Right renal pelvis (tissue), 4 donors: Measurements from ENCODE around the gene ZCCHC14. TPM values are rescaled to one million over a fixed set of nuclear protein-coding genes. Genes with fewer than 3 reads are reported as not detected.
"Not testable (repeated sequence)": the region's sequence is repeated elsewhere in the genome, so short reads cannot be mapped to it uniquely, and the experiment has no call there.

Source experiments
- DNase-seq, 4 donors: peaks; one replicate each; pipeline ENCODE4 v3.0.0-alpha.2; 2013; ENCODE audit warnings: low read depth in 4 of 4, low spot score in 3 of 4, missing footprints in 1 of 4
- polyA plus RNA-seq, 4 donors: library from polyadenylated mRNA; unstranded; fragments of 120-200 nt; gene quantifications; one replicate each; pipeline ENCODE4 v1.2.1, GENCODE V29; 2013; ENCODE audit not compliant: insufficient read length in 4 of 4

The ZCCHC14 gene
- polyA plus RNA-seq, 4 donors: 34.3 to 37.4 (median 36.3) TPM

- DNase-seq: not testable (repeated sequence)
Measured at GRCh38 chr16:87497767-87498290, 5.0 kb upstream of the ZCCHC14 start.

- not testable (repeated sequence) for DNase-seq
Measured at GRCh38 chr16:87497023-87497766, 4.4 kb upstream of the ZCCHC14 start.

GRCh38 chr16:87496447-87496801 is 3.6 kb upstream of the ZCCHC14 start:
- no peak for DNase-seq

- DNase-seq: no peak
Measured at GRCh38 chr16:87495578-87496446, 3.0 kb upstream of the ZCCHC14 start.

- no peak for DNase-seq
Measured at GRCh38 chr16:87493608-87494280, 920 bp upstream of the ZCCHC14 start.

- DNase-seq: no peak
Measured at GRCh38 chr16:87492291-87492630, 563 bp downstream of the ZCCHC14 start.

- no peak for DNase-seq
Measured at GRCh38 chr16:87491522-87492290, 1.1 kb downstream of the ZCCHC14 start.

GRCh38 chr16:87490799-87491521 is 1.9 kb downstream of the ZCCHC14 start:
- not testable (repeated sequence) for DNase-seq

- DNase-seq: no peak
Measured at GRCh38 chr16:87490096-87490798, 2.6 kb downstream of the ZCCHC14 start.

- no peak for DNase-seq
Measured at GRCh38 chr16:87489434-87490045, 3.3 kb downstream of the ZCCHC14 start.

GRCh38 chr16:87488960-87489359 is 3.9 kb downstream of the ZCCHC14 start:
- not testable (repeated sequence) for DNase-seq

- DNase-seq: no peak
Measured at GRCh38 chr16:87487361-87487924, 5.4 kb downstream of the ZCCHC14 start.

- no peak for DNase-seq
Measured at GRCh38 chr16:87486713-87487247, 6.0 kb downstream of the ZCCHC14 start.

GRCh38 chr16:87486282-87486681 is 6.5 kb downstream of the ZCCHC14 start:
- no peak for DNase-seq

- DNase-seq: not testable (repeated sequence)
Measured at GRCh38 chr16:87485792-87486191, 7.0 kb downstream of the ZCCHC14 start.

- DNase-seq: no peak
Measured at GRCh38 chr16:87484487-87485331, 8.1 kb downstream of the ZCCHC14 start.

- no peak for DNase-seq
Measured at GRCh38 chr16:87483481-87483880, 9.3 kb downstream of the ZCCHC14 start.
